ENCODE measurements around the gene SV2C.

The SV2C gene

GRCh38 chr5:76099286-76099702 is 16.1 kb downstream of the SV2C start:
- no peak for DNase-seq (ENCODE audit: low read depth in 2 of 2)

- no peak for DNase-seq (ENCODE audit: low read depth in 2 of 2)
These were observed 16.6 kb downstream of the SV2C start for GRCh38 chr5:76099756-76100155.

GRCh38 chr5:76104027-76104426 is 20.8 kb downstream of the SV2C start:
- no peak for DNase-seq (ENCODE audit: low read depth in 2 of 2)

DNA sequence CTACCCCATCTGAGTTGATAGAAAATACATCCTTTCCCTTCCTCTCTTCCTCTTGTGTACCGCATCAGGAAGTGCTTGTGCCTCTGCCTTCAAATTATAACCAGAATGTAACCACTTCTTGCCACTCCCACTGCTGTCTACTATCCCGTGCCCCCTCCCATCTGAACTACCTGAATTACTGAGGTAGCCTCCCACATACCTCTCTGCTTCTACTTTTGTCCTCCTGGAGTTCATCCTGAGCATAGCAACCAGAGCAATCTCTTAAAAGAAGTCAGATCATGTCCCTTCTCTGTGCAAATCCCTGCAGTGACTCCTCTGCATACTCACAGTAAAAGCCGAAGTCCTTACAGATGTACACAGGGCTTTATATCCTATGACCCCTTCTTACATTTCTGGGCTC is 23.0 kb downstream of the SV2C start:
- DNase-seq (ENCODE audit: low read depth in 2 of 2) = no peak

- no peak for DNase-seq (ENCODE audit: low read depth in 2 of 2)
These were observed 28.4 kb downstream of the SV2C start for GRCh38 chr5:76111477-76112174.

GRCh38 chr5:76113103-76113502 is 29.9 kb downstream of the SV2C start:
- no peak for DNase-seq (ENCODE audit: low read depth in 2 of 2)

DNA sequence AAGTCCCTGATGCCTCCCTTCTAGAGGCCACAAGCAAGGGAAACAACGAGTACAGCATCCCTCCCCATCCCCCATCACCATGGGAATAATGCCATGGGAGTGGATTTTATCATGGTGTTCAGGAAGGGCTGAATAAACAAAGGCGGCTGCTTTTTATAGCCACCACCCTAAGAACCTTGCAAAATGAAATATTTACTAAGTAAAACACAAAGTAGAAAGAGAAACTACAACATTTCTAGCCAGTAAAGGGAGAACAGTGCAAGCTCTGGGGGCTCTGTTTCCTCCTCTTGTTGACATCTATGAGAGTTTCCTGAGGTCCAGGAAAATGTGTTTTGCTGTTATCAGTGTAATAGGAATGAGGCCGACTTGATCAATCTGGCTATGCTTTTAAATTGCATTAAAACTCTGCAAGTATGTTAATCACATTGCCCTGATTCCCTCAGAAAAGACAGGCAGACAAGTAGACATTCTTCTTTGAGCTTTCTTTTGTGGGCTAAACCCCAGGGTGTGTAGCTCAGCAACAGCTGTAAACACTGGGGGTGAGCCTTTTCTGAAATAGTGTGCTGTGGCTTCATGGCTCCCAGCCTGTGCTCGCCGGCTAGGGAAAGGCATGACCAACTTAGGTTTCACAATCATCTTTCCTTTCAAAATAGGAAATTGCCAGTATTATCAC is 31.1 kb downstream of the SV2C start:
- DNase-seq (ENCODE audit: low read depth in 2 of 2) = no peak

DNA sequence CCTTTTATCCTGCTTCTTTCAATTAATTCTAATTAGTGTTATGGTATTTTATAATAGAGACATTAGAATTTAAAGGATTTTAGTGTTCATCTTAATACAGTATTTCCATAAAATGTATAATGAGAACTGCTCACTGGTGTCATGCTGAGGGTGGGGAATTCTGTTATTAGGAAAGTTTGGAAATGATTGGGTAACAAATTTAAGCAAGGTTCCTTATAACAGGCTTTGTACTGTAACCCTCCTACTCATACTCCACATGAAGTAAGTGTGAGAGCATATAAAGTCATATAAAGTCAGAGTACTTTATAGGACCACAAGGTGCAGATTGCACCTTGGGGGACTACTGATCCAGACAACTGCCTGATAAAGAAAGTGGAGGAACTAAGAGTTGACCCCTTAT is 42.2 kb downstream of the SV2C start:
- no peak for DNase-seq (ENCODE audit: low read depth in 2 of 2)

DNA sequence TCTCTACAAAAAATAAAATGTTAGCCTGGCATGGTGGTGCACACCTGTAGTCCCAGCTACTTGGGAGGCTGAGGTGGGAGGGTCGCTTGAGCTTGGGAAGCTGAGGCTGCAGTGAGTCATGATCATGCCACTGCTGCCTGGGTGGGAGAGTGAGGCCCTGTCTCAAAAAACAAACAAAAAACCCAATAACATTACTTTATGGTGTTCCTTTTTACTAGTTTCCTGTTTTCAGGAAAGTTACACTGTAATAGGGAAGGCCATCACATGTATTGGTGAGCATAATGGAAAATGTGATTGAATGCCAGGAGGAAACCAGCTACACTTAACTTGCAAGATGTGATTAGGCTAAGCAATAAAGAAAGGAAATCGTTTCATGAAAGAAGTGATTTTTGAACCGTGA is 42.7 kb downstream of the SV2C start:
- DNase-seq (ENCODE audit: low read depth in 2 of 2) = no peak

GRCh38 chr5:76134003-76134402 is 50.8 kb downstream of the SV2C start:
- DNase-seq (ENCODE audit: low read depth in 2 of 2) = no peak

GRCh38 chr5:76134646-76135045 is 51.5 kb downstream of the SV2C start:
- DNase-seq (ENCODE audit: low read depth in 2 of 2) = no peak

DNA sequence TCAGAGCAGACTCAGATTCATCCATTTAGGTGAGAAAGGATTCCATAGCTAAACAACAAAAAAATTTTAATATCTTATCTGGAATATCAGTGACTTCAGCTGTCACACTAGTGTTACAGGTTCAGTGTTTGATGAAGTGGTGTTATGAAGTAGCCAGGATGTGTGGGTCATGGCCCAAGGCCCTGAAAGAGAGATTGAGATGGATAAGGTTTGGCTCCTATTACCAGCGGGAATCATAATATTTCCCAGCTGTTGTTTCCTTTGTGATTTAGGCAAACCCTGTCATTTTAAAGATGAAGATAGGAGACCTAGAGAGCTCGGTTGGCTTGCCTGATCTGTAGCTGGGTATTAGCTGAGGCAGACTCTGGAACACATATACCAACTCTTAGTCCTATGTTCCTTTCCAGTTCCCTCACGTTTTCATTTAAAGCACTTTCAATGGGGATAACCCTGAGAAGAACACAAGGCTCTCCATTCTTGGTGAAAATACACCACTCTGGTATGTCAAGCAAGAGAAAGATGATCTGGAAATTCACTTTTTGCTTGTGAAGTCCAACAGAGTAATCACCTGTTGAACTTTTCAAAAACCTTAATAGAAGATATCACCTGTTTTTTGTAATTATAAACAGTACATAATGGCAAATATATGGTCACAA is 54.8 kb downstream of the SV2C start:
- no peak for DNase-seq (ENCODE audit: low read depth in 2 of 2)

- no peak for DNase-seq (ENCODE audit: low read depth in 2 of 2)
These were observed 60.7 kb downstream of the SV2C start for GRCh38 chr5:76143884-76144283.

DNA sequence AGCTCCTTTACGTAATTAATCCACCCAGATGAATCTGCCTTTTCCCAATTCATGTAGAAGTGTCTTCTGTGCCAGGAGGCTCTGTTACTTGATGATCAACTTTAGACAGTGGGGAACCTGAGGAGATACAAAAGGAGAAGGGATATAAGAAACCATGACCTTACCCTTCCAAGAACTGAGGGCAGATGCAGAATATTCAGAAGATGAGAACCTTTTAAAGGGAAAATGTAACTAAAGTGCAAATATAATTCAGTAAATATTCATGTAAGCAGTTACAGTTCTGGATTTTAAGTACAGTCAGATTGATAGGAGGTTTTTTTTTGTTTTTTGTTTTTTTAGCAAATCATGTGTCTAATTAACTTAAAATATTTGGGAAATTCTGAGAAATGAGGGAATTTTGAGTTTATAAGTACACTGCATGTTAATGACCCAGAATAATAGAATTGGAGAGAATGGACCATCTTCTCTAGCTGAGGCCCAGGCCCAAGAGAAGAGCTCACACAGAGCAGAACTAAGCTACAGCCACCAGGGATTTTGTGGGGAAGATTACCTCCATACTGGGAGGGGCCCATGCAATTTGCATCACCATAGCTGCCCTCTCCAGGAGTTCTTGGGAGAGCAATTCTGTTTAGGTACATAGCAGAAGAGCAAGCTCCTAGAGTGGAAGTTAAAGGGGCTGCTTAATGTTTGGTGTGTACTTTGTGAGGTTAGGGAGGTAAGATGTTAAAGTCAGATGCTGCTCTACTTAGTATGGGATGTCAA is 61.5 kb downstream of the SV2C start:
- DNase-seq (ENCODE audit: low read depth in 2 of 2) = no peak

GRCh38 chr5:76145945-76146344 is 62.8 kb downstream of the SV2C start:
- no peak for DNase-seq (ENCODE audit: low read depth in 2 of 2)

DNA sequence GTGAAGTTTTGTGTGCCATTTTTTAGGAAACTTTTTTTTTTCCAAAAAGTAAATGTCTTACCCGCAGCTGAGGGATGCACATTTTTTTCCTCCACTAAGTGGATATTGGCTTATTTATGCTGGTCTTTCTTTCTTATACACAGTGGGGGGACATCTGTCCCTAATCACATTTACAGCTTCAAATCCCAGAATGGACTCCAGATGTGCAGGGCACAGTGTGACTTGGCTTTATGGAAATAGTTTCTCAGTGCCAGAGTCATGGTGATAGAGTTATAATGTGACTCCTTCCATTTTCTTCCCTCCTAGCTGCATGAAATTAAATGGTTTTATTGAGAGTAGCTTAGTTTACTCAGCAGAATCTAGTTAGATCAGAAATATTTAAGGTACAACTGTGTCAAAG is 66.5 kb downstream of the SV2C start:
- no peak for DNase-seq (ENCODE audit: low read depth in 2 of 2)

GRCh38 chr5:76152161-76152560 is 69.0 kb downstream of the SV2C start:
- no peak for DNase-seq (ENCODE audit: low read depth in 2 of 2)

DNA sequence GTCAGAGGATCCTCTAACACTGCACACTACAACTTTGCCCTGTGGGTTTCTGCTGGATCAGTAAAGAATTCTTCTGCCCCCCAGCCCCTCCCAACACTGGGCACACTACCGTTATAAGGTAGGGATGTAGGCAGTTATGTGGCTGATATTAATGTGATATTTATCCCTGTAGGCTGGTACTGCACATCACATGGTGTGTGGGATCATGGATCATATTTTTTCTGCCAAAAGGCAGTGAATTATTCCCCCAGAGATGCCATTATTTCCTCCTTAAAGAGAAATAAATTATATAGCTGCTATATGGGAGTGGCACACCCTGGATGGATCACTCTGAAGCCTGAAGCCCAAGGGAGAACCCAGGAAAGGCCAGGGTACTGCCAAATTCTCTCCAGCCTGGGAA is 69.5 kb downstream of the SV2C start:
- no peak for DNase-seq (ENCODE audit: low read depth in 2 of 2)

GRCh38 chr5:76153271-76153670 is 70.1 kb downstream of the SV2C start:
- DNase-seq (ENCODE audit: low read depth in 2 of 2) = no peak

- DNase-seq (ENCODE audit: low read depth in 2 of 2) = no peak
These were observed 71.0 kb downstream of the SV2C start for GRCh38 chr5:76154009-76154690.

GRCh38 chr5:76155536-76155935 is 72.4 kb downstream of the SV2C start:
- DNase-seq (ENCODE audit: low read depth in 2 of 2) = no peak

- DNase-seq (ENCODE audit: low read depth in 2 of 2) = no peak
These were observed 79.2 kb downstream of the SV2C start for GRCh38 chr5:76162335-76162734.

All from activated CD4-positive, alpha-beta T cell treated with anti-CD3 and anti-CD28 coated beads for 24 hours (primary cell).